Upper lobe of left lung (tissue), 6 donors: ENCODE data around the gene STK33. TPM values are rescaled to one million over a fixed set of nuclear protein-coding genes. Genes with fewer than 3 reads are reported as not detected.

Source experiments
- ATAC-seq, 2 donors: fragments of 200-7000 bp; cut with Tn5 transposase; one replicate each; pipeline ENCODE4 v1.9.1; 2022; ENCODE audit warnings: mild to moderate bottlenecking in 2 of 2, moderate library complexity in 2 of 2; ENCODE audit not compliant: low FRiP score in 2 of 2
- DNase-seq, 2 donors: peaks; one replicate each; pipeline ENCODE4 v3.0.0-alpha.2; 2019 to 2020
- H3K27ac ChIP-seq, 4 donors: fragments of 200-600 bp; sonication (generic); one replicate each; pipeline ENCODE4 v1.5.1; 2016 to 2019
- H3K27me3 ChIP-seq, 4 donors: fragments of 200-600 bp; sonication (generic); one replicate each; pipeline ENCODE4 v1.5.1; 2017 to 2019
- H3K36me3 ChIP-seq, 4 donors: fragments of 200-600 bp; sonication (generic); one replicate each; pipeline ENCODE4 v1.5.1; 2016 to 2019
- H3K4me1 ChIP-seq, 4 donors: fragments of 200-600 bp; sonication (generic); one replicate each; pipeline ENCODE4 v1.5.1; 2018 to 2019
- H3K4me3 ChIP-seq, 4 donors: fragments of 200-600 bp; sonication (generic); one replicate each; pipeline ENCODE4 v1.5.1; 2017 to 2019; ENCODE audit warnings: mild to moderate bottlenecking in 2 of 4, moderate library complexity in 1 of 4
- H3K9me3 ChIP-seq, 4 donors: fragments of 200-600 bp; sonication (generic); one replicate each; pipeline ENCODE4 v1.5.1; 2018 to 2019
- CTCF ChIP-seq, 6 experiments: fragments of 450-650 bp in 4 of 6; fragments of 200-600 bp in 2 of 6; sonication (generic) in 2 of 6; IDR thresholded peaks; one replicate each; pipeline ENCODE4 v1.5.1; 2016 to 2019; ENCODE audit warnings: antibody characterized with exemption in 6 of 6
- EP300 ChIP-seq, 4 donors: sonication (generic); formaldehyde crosslinking; IDR thresholded peaks; one replicate each; pipeline ENCODE4 v1.5.1; 2017; ENCODE audit warnings: antibody characterized with exemption in 4 of 4, control low read depth in 2 of 4
- POLR2A ChIP-seq, 4 donors: fragments of 450-650 bp; IDR thresholded peaks; one replicate each; pipeline ENCODE4 v1.5.1; 2016 to 2017; ENCODE audit warnings: antibody characterized with exemption in 4 of 4, mild to moderate bottlenecking in 2 of 4
- POLR2AphosphoS5 ChIP-seq, 2 donors: sonication (generic); formaldehyde crosslinking; IDR thresholded peaks; one replicate each; pipeline ENCODE4 v1.5.1; 2017; ENCODE audit warnings: antibody characterized with exemption in 2 of 2
- WGBS, 2 donors: methylation state at CpG; one replicate each; pipeline ENCODE4 v1.1.5; 2017 to 2018; 5-methylcytosine and 5-hydroxymethylcytosine counted together
- total RNA-seq, 6 donors: library from RNA; depleted of rRNA in 4 of 6; stranded (reverse); fragments of >200 nt in 4 of 6; gene quantifications; one replicate each; pipeline versions ENCODE4 v1.1.0 to v1.2.1, GENCODE V29; 2016 to 2021
- donor health status: DM: no; HTN: no; CAD: no; lungs with moderate emphysema.
- donor health status: DM: no; HTN: yes; CAD: no; lungs with severe emphysema.

STK33 gene
- total RNA-seq, 6 donors from 2014 or later, result 10.3 to 77.0 (median 15.6) TPM

GRCh38 chr11:8354622-8355415 lies 239.2 kb downstream of the STK33 start:
- Histone ChIP-seq H3K27ac (no peak overlapping the region), H3K9me3 (no peaks in the 10 kb centered on the region), H3K27me3 (no peaks in the 10 kb centered on the region), H3K4me3 (no peak overlapping the region), H3K4me1 (peaks cover 3 to 7% (median 6%) of the 10 kb centered on the region in 4 donors), H3K36me3 (no peaks in the 10 kb centered on the region)
- 14 to 32% methylated on average over 9 to 16 of the region's 16 CpGs for WGBS, 2 donors
- no peak for ATAC-seq
- DNase-seq, result peak in 1 of 2 donors; percentile 58
- no peak for TF ChIP-seq POLR2A (IDR thresholded peaks at IDR 0.05)
- TF ChIP-seq POLR2AphosphoS5 (IDR thresholded peaks at IDR 0.05), result no peak
- no peak for TF ChIP-seq EP300 (IDR thresholded peaks at IDR 0.05)
- no peak for TF ChIP-seq CTCF (IDR thresholded peaks at IDR 0.05)

GRCh38 chr11:8352876-8353505 lies 241.0 kb downstream of the STK33 start:
- no peaks in the 10 kb centered on the region for H3K9me3 ChIP-seq
- H3K27me3 ChIP-seq, result no peaks in the 10 kb centered on the region
- no peak overlapping the region for H3K4me3 ChIP-seq
- DNase-seq, result no peak
- H3K27ac ChIP-seq, result no peak overlapping the region
- peaks cover 3 to 7% (median 6%) of the 10 kb centered on the region in 4 donors for H3K4me1 ChIP-seq
- H3K36me3 ChIP-seq, result no peaks in the 10 kb centered on the region
- TF ChIP-seq EP300 (IDR thresholded peaks at IDR 0.05), result no peak
- no peak for TF ChIP-seq POLR2A (IDR thresholded peaks at IDR 0.05)
- TF ChIP-seq POLR2AphosphoS5 (IDR thresholded peaks at IDR 0.05), result no peak
- no peak for TF ChIP-seq CTCF (IDR thresholded peaks at IDR 0.05)
- WGBS, 2 donors, result 82 to 88% methylated on average over 9 to 12 of the region's 13 CpGs
- ATAC-seq, result no peak

- WGBS, 2 donors, result 87 to 90% methylated on average over 4 of the region's 4 CpGs
- ATAC-seq (no peak), DNase-seq (no peak)
- peaks cover 3 to 7% (median 6%) of the 10 kb centered on the region in 4 donors for H3K4me1 ChIP-seq
- H3K4me3 ChIP-seq, result no peak overlapping the region
- no peak overlapping the region for H3K27ac ChIP-seq
- H3K9me3 ChIP-seq, result no peaks in the 10 kb centered on the region
- H3K27me3 ChIP-seq, result no peaks in the 10 kb centered on the region
- H3K36me3 ChIP-seq, result no peaks in the 10 kb centered on the region
- TF ChIP-seq POLR2A (IDR thresholded peaks at IDR 0.05) (no peak), POLR2AphosphoS5 (IDR thresholded peaks at IDR 0.05) (no peak), CTCF (IDR thresholded peaks at IDR 0.05) (no peak), EP300 (IDR thresholded peaks at IDR 0.05) (no peak)
Measured at GRCh38 chr11:8352103-8352875, 241.7 kb downstream of the STK33 start.

GRCh38 chr11:8351223-8351622 lies 242.8 kb downstream of the STK33 start:
- Histone ChIP-seq H3K4me1 (peaks cover 3 to 7% (median 6%) of the 10 kb centered on the region in 4 donors), H3K36me3 (no peaks in the 10 kb centered on the region), H3K9me3 (no peaks in the 10 kb centered on the region), H3K27me3 (no peaks in the 10 kb centered on the region), H3K4me3 (no peak overlapping the region), H3K27ac (no peak overlapping the region)
- ATAC-seq (no peak), DNase-seq (no peak)
- TF ChIP-seq CTCF (IDR thresholded peaks at IDR 0.05), result no peak
- no peak for TF ChIP-seq POLR2A (IDR thresholded peaks at IDR 0.05)
- TF ChIP-seq POLR2AphosphoS5 (IDR thresholded peaks at IDR 0.05), result no peak
- TF ChIP-seq EP300 (IDR thresholded peaks at IDR 0.05), result no peak
- 70 to 88% methylated on average over 4 to 8 of the region's 8 CpGs for WGBS, 2 donors
